H1 (cell line): ENCODE measurements around the gene TSPOAP1. TPM values are rescaled to one million over a fixed set of nuclear protein-coding genes. Genes with fewer than 3 reads are reported as not detected.
A peak's percentile ranks its signal among the peaks of the same experiment; 100 is the strongest.

Source experiments
- CTCF ChIA-PET: fragments of 300-600 bp; sonication (Branson Sonifier 250); formaldehyde crosslinking; loops from one replicate; lab custom pipeline; 2021; ENCODE audit not compliant: partially characterized antibody; lab: Charles Lee
- POLR2A ChIA-PET: fragments of 300-600 bp; sonication (Branson Sonifier 250); formaldehyde crosslinking; loops from one replicate; lab custom pipeline; 2021; ENCODE audit warnings: inconsistent platforms; ENCODE audit not compliant: partially characterized antibody; lab: Charles Lee
- DNase-seq, 2 experiments: peaks; one replicate each; pipeline versions ENCODE4 v3.0.0 to v3.0.0-alpha.2; 2010 to 2022; ENCODE audit warnings: low spot score in 2 of 2, low read depth in 1 of 2, mixed read lengths in 1 of 2
- FAIRE-seq: peaks from 2 replicates; lab custom pipeline; 2011; peaks lifted over from hg19 to GRCh38; lab: Jason Lieb, UNC
- H2AFZ ChIP-seq: 2 replicates; pipeline ENCODE4 v1.8.1; 2012; ENCODE audit warnings: low read length, inconsistent platforms
- H2AK5ac ChIP-seq: 2 replicates; pipeline ENCODE4 v1.6.1; 2013; ENCODE audit warnings: low read depth, low read length
- H2BK120ac ChIP-seq: replicated peaks from 2 replicates; pipeline ENCODE3; 2013; ENCODE audit warnings: low read depth, low read length, inconsistent platforms
- H2BK12ac ChIP-seq: 2 replicates; pipeline ENCODE4 v1.6.1; 2013; ENCODE audit warnings: low read depth, low read length
- H2BK15ac ChIP-seq: 2 replicates; pipeline ENCODE4 v1.6.1; 2013; ENCODE audit warnings: low read length
- H2BK20ac ChIP-seq: 2 replicates; pipeline ENCODE4 v1.6.1; 2013; ENCODE audit warnings: low read length
- H2BK5ac ChIP-seq: 2 replicates; pipeline ENCODE4 v1.6.1; 2013; ENCODE audit warnings: low read depth, low read length
- H3K14ac ChIP-seq: 2 replicates; pipeline ENCODE4 v1.6.1; 2013; ENCODE audit warnings: inconsistent platforms; ENCODE audit not compliant: insufficient read length
- H3K18ac ChIP-seq: 2 replicates; pipeline ENCODE4 v1.6.1; 2013; ENCODE audit warnings: low read length; ENCODE audit errors: extremely low read depth
- H3K23ac ChIP-seq: 2 replicates; pipeline ENCODE4 v1.6.1; 2013; ENCODE audit warnings: inconsistent platforms; ENCODE audit not compliant: insufficient read length
- H3K23me2 ChIP-seq: 2 replicates; pipeline ENCODE4 v1.6.1; 2013; ENCODE audit warnings: low read depth, low read length
- H3K27ac ChIP-seq: 2 replicates; pipeline ENCODE4 v1.6.1; 2011; ENCODE audit warnings: low read depth, low read length, inconsistent platforms
- H3K27me3 ChIP-seq, 4 experiments: replicated peaks in 1 of 4; 1 replicate in 1 of 4; 2 replicates in 3 of 4; pipeline versions ENCODE4 v1.6.1 to v1.8.1; 2011 to 2013; ENCODE audit warnings: low read length in 3 of 4, mild to moderate bottlenecking in 3 of 4, inconsistent platforms in 2 of 4, mixed read lengths in 2 of 4, moderate library complexity in 1 of 4; ENCODE audit not compliant: control insufficient read depth in 3 of 4, insufficient read depth in 3 of 4; ENCODE audit errors: extremely low read depth in 1 of 4
- H3K36me3 ChIP-seq, 4 experiments: 2 replicates each; pipeline versions ENCODE4 v1.6.1 to v1.8.1; 2011 to 2013; ENCODE audit warnings: mild to moderate bottlenecking in 4 of 4, low read length in 3 of 4, moderate library complexity in 2 of 4, control low read depth in 1 of 4, inconsistent platforms in 1 of 4; ENCODE audit not compliant: insufficient read depth in 4 of 4, control insufficient read depth in 2 of 4
- H3K4ac ChIP-seq: replicated peaks from 2 replicates; pipeline ENCODE3; 2013; ENCODE audit warnings: low read length, low read depth, mixed read lengths, inconsistent platforms; ENCODE audit not compliant: insufficient read length
- H3K4me1 ChIP-seq, 4 experiments: replicated peaks in 1 of 4; 1 replicate in 1 of 4; 2 replicates in 3 of 4; pipeline versions ENCODE4 v1.6.1 to v1.8.1; 2011 to 2013; ENCODE audit warnings: low read length in 3 of 4, inconsistent platforms in 2 of 4, mixed read lengths in 1 of 4; ENCODE audit not compliant: insufficient read depth in 4 of 4, control insufficient read depth in 3 of 4
- H3K4me2 ChIP-seq, 2 experiments: 2 replicates each; pipeline versions ENCODE4 v1.6.1 to v1.8.1; 2011 to 2013; ENCODE audit warnings: low read depth in 2 of 2, low read length in 2 of 2, control low read depth in 1 of 2, inconsistent platforms in 1 of 2, mild to moderate bottlenecking in 1 of 2; ENCODE audit not compliant: insufficient read depth in 1 of 2
- H3K4me3 ChIP-seq, 4 experiments: fragments of 200-600, 300-600 bp in 1 of 4; sonication (generic), shearing (Covaris generic), sonication (Bioruptor Twin) in 1 of 4; 2 replicates each; pipeline versions ENCODE4 v1.5.1 to v1.8.1; 2011 to 2016; ENCODE audit warnings: low read length in 4 of 4, low read depth in 3 of 4, control low read depth in 2 of 4, inconsistent platforms in 2 of 4, mild to moderate bottlenecking in 2 of 4, mixed read lengths in 1 of 4, moderate library complexity in 1 of 4; ENCODE audit not compliant: insufficient read depth in 2 of 4; ENCODE audit errors: extremely low read depth in 1 of 4
- H3K56ac ChIP-seq: replicated peaks from 2 replicates; pipeline ENCODE3; 2013; ENCODE audit warnings: low read depth, mild to moderate bottlenecking, mixed read lengths, low read length, inconsistent platforms; ENCODE audit not compliant: insufficient read length
- H3K79me1 ChIP-seq: 2 replicates; pipeline ENCODE4 v1.6.1; 2013; ENCODE audit warnings: low read depth, low read length, control low read depth
- H3K79me2 ChIP-seq, 2 experiments: 2 replicates each; pipeline versions ENCODE4 v1.6.1 to v1.8.1; 2012 to 2013; ENCODE audit warnings: low read length in 2 of 2, mild to moderate bottlenecking in 2 of 2, inconsistent platforms in 1 of 2; ENCODE audit not compliant: insufficient read depth in 2 of 2, control insufficient read depth in 1 of 2
- H3K9ac ChIP-seq, 4 experiments: replicated peaks in 1 of 4; 1 replicate in 1 of 4; 2 replicates in 3 of 4; pipeline versions ENCODE4 v1.6.1 to v1.8.1; 2011 to 2013; ENCODE audit warnings: low read depth in 3 of 4, low read length in 3 of 4, control low read depth in 2 of 4, mild to moderate bottlenecking in 2 of 4, moderate library complexity in 2 of 4, inconsistent platforms in 1 of 4; ENCODE audit errors: extremely low read depth in 1 of 4
- H3K9me3 ChIP-seq, 2 experiments: 2 replicates each; pipeline versions ENCODE4 v1.6.1 to v1.8.1; 2012 to 2013; ENCODE audit warnings: mild to moderate bottlenecking in 2 of 2, moderate library complexity in 2 of 2, control low read depth in 1 of 2, inconsistent platforms in 1 of 2, low read depth in 1 of 2, low read length in 1 of 2, mixed read lengths in 1 of 2; ENCODE audit not compliant: insufficient read depth in 2 of 2
- H4K20me1 ChIP-seq, 2 experiments: replicated peaks in 1 of 2; 2 replicates each; pipeline versions ENCODE3 to v1.8.1; 2011 to 2013; ENCODE audit warnings: inconsistent platforms in 2 of 2, low read length in 2 of 2, mild to moderate bottlenecking in 1 of 2; ENCODE audit not compliant: insufficient read depth in 2 of 2, control insufficient read depth in 1 of 2
- H4K5ac ChIP-seq: 2 replicates; pipeline ENCODE4 v1.6.1; 2013; ENCODE audit warnings: low read length, low read depth, mixed read lengths, inconsistent platforms; ENCODE audit not compliant: insufficient read length
- H4K8ac ChIP-seq: 2 replicates; pipeline ENCODE4 v1.8.0; 2013; ENCODE audit warnings: mild to moderate bottlenecking, moderate library complexity, low read length, inconsistent platforms; ENCODE audit not compliant: insufficient read depth; ENCODE audit errors: extremely low read depth
- H4K91ac ChIP-seq: replicated peaks from 2 replicates; pipeline ENCODE3; 2013; ENCODE audit warnings: low read length, mixed read lengths, inconsistent platforms; ENCODE audit not compliant: insufficient read length
- FOSL1 ChIP-seq: IDR thresholded peaks from 2 replicates; pipeline ENCODE4 v1.6.1; 2011; ENCODE audit warnings: mild to moderate bottlenecking, low read depth, low read length, moderate library complexity; ENCODE audit not compliant: insufficient read depth
- KDM1A ChIP-seq: fragments of 200-600, 300-600 bp; sonication (generic); IDR thresholded peaks from 2 replicates; pipeline ENCODE4 v1.7.1; 2016; ENCODE audit warnings: mild to moderate bottlenecking, low read length, borderline replicate concordance
- TEAD4 ChIP-seq: IDR thresholded peaks from 2 replicates; pipeline ENCODE4 v1.6.1; 2012; ENCODE audit warnings: low read depth, low read length, inconsistent platforms, mixed read lengths
- WGBS, 2 experiments: shearing (Covaris generic) in 1 of 2; methylation state at CpG; one replicate each; pipeline versions ENCODE4 v1.1.6 to v1.1.7; 2013 to 2015; ENCODE audit warnings: low lambda C conversion rate in 2 of 2, mixed read lengths in 2 of 2, inconsistent platforms in 1 of 2, low coverage in 1 of 2, missing lambda C conversion rate in 1 of 2; ENCODE audit not compliant: insufficient replicate concordance in 2 of 2, insufficient coverage in 1 of 2, insufficient read length in 1 of 2; ENCODE audit errors: extremely low coverage in 1 of 2, missing lambda C conversion rate in 1 of 2; 5-methylcytosine and 5-hydroxymethylcytosine counted together
- polyA plus RNA-seq, 7 experiments: library from polyadenylated mRNA; depleted of rRNA in 3 of 7; stranded (reverse) in 5 of 7; unstranded in 2 of 7; fragments of >200 nt in 5 of 7; fragments of 200-250 nt in 2 of 7; gene quantifications; 1 replicate in 5 of 7; 2 replicates in 1 of 7; 4 replicates in 1 of 7; pipeline versions ENCODE4 v1.2.1 to v1.2.3, GENCODE V29; 2011 to 2013; ENCODE audit warnings: missing spikeins in 2 of 7, mixed read lengths in 2 of 7
- total RNA-seq: library from RNA; stranded (reverse); fragmentation: NEBNext Ultra II Directional; extraction: Animal tissue kit (Norgen Biotek cat#: 25700); gene quantifications from 2 replicates; pipeline ENCODE4 v1.2.1, GENCODE V29; 2021
- TF ChIP-seq, protein P1 (sequence below): IDR thresholded peaks from 2 replicates; pipeline ENCODE4 v1.6.1; 2011; ENCODE audit warnings: low read length, improper control_type of control experiment

Gene TSPOAP1
- total and polyA plus RNA-seq, 2 of the 8 experiments (the other 6 are each of a cell fraction or from before 2014, with no cell fraction given), result 7.6 to 9.2 TPM

DNA sequence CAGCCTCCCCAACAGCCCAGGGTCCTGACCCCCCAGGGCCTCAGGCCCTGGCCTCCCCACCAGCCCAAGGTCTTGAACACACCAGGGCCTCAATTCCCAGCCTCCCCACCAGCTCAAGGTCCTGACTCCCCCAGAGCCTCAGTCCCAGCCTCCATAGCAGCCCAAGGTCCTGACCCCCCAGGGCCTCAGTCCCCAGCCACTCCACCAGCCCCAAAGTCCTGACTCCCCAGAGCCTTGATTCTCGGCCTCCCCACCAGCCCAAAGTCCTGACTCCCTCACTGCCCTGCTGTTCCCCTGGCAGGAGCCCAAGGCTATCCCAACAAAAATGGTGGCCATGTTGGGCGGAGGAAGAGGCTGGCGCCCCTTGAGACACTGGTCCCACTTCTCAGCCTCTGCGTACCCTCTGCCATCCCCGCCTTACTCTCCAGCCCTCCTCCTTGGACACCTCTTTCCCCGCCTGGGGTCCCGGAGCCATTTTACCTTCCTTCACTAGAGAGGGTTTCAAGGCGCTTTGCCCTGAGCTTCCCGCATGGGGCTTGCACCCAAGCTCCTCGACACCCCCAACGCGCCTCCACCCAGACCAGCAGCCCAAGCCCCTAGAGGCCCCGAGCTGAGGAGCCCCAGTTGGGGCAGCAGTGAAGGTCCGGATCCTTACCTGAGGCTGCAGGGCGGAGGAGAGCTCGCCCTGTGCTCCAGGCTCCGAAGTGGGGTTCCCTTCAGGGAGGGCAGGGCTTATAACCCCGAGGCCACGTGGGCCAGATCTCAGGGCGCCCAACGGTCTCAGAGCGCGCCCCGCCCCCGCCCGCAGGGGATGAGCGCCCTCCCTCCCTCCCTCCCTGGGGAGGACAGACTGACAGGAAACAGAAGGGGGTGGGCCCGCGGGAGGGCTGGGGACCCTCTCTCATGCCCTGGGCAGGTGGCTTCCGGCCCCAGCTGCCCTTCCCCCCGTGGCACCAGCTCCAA, 3.5 kb upstream of the TSPOAP1 start:
- 87% methylated on average over 13 of the region's 31 CpGs; no CpG with 5 or more reads in 1 of the 2 experiments for WGBS, 2 experiments
- DNase-seq (no peak), FAIRE-seq (no peak)
- H2BK5ac ChIP-seq, result peak overlapping the region; percentile 88; the same call in 1 of the 2 replicates
- H3K4me2 ChIP-seq, result no peak overlapping the region
- peak overlapping the region; percentile 23; the same call in 1 of the 2 replicates for H4K8ac ChIP-seq
- no peaks in the 10 kb centered on the region for H3K79me2 ChIP-seq
- no peak overlapping the region for H3K9ac ChIP-seq
- H3K9me3 ChIP-seq, result no peaks in the 10 kb centered on the region
- ChIA-PET CTCF (interaction anchor here (1.0 to 18.5 kb wide), 3 partner anchors 12 to 28 kb away, joined by 3 to 384 read pairs (median 6); partner anchors contain the start of gene TSPOAP1), POLR2A (interaction anchor here (0.7 to 2.2 kb wide), 4 partner anchors 8 to 20 kb away, joined by 3 to 13 read pairs (median 6); partner anchors contain the start of gene SUPT4H1)
- peak overlapping the region; percentile 85 for H3K18ac ChIP-seq
- H3K56ac ChIP-seq, result no peak overlapping the region
- no peak overlapping the region for H3K27ac ChIP-seq
- no peaks in the 10 kb centered on the region for H3K79me1 ChIP-seq
- H2AK5ac ChIP-seq, result peak overlapping the region; percentile 16; the same call in 1 of the 2 replicates
- no peak overlapping the region for H3K4me3 ChIP-seq
- H3K14ac ChIP-seq, result no peak overlapping the region
- no peak overlapping the region for H2BK120ac ChIP-seq
- peaks cover 0 to 2% of the 10 kb centered on the region in 2 experiments for H4K20me1 ChIP-seq
- H4K91ac ChIP-seq, result peak overlapping the region; percentile 86
- H2BK20ac ChIP-seq, result peak overlapping the region; percentile 86; the same call in 1 of the 2 replicates
- H4K5ac ChIP-seq, result no peak overlapping the region
- peaks cover 0 to 26% (median 17%) of the 10 kb centered on the region in 4 experiments; a peak in 6 of 7 replicates for H3K4me1 ChIP-seq
- H3K23ac ChIP-seq, result no peak overlapping the region
- H2BK15ac ChIP-seq, result peak overlapping the region; percentile 61; the same call in 1 of the 2 replicates
- peaks cover 0 to 2% (median 0%) of the 10 kb centered on the region in 4 experiments; a peak in 3 of 7 replicates for H3K27me3 ChIP-seq
- H2BK12ac ChIP-seq, result peak overlapping the region; percentile 93; the same call in 1 of the 2 replicates
- H3K23me2 ChIP-seq, result no peaks in the 10 kb centered on the region
- H3K4ac ChIP-seq, result peak overlapping the region; percentile 71
- H3K36me3 ChIP-seq, result no peaks in the 10 kb centered on the region
- H2AFZ ChIP-seq, result no peak overlapping the region
- TF ChIP-seq KDM1A, result no peak
- TF ChIP-seq TEAD4, result no peak
- no peak for TF ChIP-seq FOSL1
- TF ChIP-seq, protein P1, sequence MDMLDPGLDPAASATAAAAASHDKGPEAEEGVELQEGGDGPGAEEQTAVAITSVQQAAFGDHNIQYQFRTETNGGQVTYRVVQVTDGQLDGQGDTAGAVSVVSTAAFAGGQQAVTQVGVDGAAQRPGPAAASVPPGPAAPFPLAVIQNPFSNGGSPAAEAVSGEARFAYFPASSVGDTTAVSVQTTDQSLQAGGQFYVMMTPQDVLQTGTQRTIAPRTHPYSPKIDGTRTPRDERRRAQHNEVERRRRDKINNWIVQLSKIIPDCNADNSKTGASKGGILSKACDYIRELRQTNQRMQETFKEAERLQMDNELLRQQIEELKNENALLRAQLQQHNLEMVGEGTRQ, result no peak
